HG03354 (cell line): ENCODE results near the gene MRPS11.
"Not testable (repeated sequence)": the region's sequence is repeated elsewhere in the genome, so short reads cannot be mapped to it uniquely, and the experiment has no call there.

ENCODE experiments used
- ATAC-seq: cut with Tn5 transposase; IDR thresholded peaks from one replicate; pipeline ENCODE4 v1.9.1; 2021; ENCODE audit warnings: mild to moderate bottlenecking; ENCODE audit not compliant: unreplicated experiment, poor library complexity, severe bottlenecking

The MRPS11 gene

DNA sequence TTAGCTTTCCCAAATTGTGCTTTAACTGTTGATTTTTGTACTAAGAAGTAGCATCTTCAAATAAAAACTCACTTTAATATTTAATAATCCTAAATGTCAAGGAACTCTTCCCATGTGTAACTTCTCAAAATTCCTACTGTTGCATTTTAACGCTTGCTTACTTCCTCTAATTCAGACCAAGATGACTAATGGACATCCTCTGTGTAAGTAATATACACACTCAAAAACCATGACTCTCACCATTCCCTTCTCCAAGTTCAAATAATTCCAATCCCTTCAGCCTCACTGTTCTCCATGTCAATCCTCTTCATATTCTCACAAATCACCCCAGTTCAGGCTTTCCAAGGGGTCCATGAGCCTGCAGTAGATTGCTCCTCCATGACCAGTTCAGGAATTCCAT lies 13.3 kb upstream of the MRPS11 start:
- no peak for ATAC-seq

DNA sequence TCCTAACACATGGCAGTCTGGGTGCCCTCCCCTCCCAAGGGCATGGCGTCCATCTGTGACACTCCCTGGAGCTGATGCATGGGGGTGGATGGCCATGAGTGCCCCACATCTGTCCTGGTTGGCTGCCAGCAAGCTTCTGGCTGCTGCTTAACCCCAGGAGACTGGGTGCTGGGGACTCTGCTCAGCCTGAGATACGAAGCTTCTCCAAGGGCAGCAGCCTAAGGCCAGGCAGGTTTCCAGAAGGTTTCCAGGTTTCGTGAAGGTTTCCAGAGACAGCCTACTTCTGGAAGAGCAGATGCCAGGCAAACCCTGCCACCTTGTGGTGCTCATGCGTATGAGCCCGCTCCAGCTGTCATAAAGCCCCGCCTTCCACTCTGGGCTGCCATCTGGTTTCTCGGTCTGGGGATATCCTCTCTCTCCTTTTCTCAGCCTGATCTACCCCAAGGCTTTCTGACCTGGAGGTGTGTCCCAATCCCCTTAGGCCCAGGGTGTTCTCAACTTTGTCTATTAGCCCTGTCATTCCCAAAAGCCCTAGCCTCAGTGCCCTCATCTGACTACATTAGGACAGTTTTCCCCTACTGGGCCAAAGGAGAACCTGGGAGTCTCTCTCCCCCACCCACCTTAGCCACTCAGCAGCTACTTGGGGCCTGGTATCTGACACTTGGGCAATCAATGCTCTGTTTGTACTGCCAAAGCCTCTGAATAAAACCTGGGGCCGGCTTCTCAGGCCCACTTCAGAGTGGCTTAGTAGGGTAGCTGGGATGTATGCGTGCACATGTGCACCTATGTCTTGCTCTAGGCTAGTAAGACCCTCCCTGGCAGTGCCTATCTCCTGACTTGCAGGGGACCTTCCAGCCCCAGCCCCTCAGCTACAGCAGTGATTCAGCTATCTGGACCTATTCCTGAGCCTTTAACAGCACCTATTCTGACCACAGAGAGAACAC lies 12.4 kb upstream of the MRPS11 start:
- peak; percentile 97 for ATAC-seq

DNA sequence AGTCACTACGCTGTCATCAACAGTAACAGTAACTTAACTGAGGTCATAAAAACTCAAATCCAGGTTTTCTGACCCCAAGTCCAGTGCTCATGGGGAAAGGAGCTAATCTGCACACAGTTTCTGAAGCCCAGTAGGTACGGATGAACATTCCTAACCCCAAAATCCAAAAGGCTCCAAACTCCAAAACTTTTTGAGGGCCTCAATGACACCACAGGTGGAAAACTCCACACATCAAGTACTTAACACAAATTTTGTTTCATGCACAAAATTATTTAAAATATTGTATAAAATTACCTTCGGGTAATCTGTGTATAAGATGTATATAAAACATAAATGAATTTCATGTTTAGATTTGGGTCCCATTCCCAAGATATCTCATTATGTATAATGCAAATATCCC lies 10.8 kb upstream of the MRPS11 start:
- ATAC-seq, result no peak

DNA sequence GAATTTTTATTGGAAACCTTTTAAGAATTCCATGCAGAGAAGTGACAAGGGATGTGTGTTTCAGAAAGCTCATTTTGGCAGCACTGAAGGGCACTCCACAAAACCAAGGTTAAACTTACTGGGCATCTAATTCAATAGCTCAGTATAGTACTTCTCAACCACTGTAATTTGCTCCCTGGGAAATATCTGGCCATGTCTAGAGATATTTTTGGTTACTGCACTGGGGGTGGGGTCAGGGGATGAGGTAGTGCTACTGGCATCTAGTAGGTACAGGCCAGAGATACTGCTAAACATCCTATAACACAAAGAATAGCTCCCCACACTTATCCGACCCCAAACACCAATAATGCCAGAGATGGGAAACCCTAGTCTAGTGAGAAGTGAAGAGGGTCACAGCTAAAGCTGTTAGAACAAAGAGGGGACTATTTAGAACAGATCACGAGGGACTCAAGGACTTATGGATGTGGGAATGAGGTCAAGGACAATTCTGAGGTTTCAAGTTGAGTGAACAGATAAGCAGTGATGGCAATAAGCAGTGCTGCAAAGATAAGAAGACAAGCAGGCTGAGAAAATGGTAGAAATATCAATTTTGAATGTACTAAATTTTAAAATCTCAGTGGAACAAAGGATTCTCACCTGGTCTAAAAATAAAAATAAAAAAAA lies 3.5 kb upstream of the MRPS11 start:
- no peak for ATAC-seq

DNA sequence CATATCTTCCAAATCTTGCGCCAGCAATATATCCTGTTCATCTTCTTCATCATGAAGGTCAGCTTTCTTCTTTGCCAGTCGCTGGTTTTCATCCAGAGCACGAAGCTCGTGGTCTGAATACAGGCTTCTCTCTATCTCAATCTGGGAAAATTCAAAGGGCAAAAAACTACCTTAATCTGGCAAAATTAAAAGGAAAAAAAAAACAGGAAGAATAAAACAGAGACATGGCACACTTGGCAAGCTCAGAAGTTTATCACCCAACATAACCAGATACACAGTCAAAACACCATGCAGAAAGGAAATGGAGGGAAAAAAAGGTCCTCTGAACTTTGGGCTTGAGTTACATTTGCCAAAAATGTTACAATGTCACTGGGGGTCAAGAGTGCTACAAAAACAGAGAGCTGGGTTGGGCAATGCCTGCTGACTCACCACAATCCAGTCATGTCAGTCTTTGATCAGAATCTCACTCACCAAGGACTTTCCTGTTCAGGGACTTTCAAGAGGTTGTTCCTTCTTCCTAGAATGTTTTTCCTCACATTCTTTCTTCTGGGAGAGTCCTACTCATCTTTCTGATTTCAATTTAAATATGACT lies 1.8 kb upstream of the MRPS11 start:
- ATAC-seq, result no peak

DNA sequence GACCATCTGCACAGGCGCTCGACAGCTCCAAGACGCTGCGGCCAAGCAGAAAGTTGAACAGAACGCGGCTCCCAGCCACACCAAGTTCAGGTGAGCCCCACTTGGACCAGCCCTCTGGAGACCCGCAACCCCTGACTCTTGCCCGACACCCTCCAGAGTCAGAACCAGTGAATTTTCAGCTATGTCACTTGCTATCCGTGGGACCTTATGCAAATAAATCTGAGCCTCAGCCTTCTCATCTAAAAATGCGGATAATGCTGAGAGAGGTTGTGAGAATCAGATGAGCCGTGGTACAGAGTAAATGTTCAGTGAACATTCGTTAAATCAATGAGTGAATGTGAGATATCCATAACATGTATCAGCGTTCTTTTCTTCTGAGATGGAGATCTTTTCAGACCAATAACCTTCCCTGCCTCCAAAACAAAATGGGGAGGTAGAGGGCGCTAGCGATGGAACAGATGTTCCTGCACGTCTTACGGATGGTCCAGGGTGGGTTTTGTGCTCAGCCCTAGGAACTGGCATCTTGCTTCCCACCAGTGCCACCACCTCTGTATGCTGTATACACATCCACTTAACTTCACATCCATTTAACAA lies 524 bp downstream of the MRPS11 start:
- no peak for ATAC-seq

DNA sequence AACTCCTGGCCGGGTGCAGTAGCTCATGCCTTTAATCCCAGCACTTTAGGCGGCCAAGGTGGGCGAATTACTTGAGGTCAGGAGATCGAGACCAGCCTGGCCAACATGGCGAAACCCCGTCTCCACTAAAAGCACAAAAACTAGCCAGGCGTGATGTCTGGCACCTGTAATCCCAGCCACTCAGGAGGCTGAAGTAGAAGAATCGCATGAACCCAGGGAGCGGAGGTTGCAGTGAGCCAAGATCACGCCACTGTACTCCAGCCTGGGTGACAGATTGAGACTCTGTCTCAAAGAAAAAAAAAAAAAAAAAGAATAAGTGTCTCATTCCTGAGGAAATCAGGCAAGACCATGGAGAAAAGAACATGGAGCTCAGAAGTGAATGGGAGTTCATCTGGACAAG lies 1.2 kb downstream of the MRPS11 start:
- ATAC-seq, result not testable (repeated sequence)

DNA sequence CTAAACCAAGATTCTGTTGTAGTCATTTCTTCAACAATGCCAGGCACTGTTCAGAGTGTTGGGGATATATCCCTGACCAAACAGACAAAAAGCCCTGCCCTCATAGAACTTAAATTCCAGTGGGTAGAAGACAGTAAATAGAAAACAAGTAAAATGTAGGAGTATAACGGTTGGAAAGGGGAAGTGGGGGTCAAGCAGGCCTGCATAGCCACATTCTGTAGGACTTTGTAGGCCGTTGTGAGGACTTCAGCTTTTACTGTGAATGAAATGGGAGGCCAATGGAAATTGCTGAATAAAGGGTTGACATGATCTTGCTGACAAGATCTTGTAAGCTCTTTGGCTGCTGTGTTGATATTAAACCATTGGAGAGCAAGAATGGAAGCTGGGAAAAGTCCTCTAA lies 1.8 kb downstream of the MRPS11 start:
- ATAC-seq, result no peak

DNA sequence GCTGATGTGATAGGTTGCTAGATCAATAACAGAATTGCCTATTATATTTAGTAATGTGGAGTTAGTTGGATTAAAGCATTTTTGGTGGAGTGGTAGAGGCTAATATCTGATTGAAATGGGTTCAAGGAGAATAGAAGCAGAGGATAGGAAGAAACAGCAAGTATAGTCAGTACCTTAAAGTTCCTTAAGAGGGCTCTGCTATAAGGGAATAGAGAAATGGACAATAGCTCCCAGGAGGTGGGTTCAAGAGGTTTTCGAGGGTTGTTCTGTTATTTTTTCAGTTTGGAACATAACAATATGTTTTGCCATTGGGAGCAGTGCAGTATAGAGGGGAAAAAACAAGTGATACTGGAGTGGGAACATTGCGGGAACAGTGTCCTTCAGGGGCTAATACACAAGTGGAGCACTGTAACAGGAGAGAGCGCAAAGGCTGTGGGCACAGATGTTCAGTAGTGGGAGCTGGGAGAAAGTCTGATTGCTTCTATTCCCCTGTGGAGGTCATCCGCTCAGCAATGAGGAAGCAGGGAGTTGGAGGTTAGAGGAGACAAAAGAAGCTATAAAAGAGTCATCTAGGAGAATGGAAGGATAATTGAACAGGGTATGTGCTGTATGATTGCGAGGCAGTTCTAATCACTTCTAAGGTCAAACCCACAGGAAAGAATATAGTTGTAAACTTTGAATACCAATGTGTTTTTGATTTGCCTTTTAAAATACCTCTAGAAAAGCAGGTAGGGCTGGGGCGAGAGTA lies 3.3 kb downstream of the MRPS11 start:
- no peak for ATAC-seq

DNA sequence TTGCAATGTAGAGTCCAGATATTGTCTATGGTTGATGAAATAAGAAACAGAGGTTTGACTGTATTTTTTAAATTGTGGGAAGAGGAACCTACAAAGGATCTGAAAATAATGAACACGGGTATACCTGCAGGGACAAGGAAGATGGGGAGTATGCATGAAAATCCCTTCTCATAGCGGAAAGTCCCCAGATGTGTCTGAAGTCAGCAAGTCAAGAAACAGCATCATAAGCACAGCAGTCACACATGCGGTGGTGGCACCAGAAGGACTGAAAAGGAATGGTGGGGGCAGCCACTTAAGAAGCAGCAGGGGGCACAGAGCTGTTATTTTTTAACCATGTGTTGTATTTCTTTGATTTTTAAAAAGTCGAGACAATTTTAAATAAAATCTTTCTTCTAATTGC lies 4.7 kb downstream of the MRPS11 start:
- no peak for ATAC-seq

DNA sequence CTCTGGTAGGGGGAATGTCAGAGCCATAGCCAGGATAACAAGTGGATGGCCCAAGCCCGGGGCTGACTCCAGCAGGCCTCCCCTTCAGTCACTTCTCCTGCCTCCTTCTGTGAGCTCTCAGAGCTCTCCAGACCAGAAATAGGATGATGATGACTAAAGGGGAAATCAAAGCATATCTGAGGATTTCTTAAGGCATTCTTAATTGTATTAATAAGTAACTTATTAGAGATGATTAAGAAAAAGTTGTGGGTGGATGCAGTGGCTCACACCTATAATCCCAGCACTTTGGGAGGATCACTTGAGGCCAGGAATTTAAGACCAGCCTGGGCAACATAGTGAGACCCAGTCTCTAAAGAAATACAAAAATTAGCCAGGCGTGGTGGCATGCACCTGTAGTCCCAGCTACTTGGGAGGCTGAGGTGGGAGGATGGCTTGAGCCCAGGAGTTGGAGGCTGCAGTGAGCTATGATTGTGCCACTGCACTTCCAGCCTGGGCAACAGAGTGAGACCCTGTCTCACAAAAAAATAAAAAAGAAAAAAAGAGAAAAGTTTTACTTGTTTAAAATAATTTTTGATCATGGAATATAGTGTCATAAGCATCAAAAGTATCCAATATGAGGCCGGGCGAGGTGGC lies 6.3 kb downstream of the MRPS11 start:
- ATAC-seq, result not testable (repeated sequence)

DNA sequence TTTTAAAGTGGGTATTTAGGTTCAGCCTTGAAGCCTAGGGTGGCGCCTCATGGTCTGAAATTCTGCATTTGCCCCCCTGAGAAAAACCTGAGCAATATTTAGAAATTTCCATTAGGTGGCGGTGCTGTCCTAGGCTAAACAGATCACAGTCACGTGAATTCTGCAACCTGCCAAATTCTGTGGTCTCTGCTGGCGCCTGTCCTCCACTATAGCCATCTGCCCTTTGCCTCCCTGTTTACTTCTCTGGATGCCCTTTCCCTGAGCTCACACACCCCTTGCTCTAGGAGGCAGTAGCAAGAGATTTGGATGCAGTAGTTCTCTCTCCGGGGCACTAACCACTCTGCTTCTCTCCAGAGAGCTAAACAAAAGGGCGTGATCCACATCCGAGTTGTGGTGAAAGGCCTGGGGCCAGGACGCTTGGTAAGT lies 9.1 kb downstream of the MRPS11 start:
- ATAC-seq, result peak; percentile 63

DNA sequence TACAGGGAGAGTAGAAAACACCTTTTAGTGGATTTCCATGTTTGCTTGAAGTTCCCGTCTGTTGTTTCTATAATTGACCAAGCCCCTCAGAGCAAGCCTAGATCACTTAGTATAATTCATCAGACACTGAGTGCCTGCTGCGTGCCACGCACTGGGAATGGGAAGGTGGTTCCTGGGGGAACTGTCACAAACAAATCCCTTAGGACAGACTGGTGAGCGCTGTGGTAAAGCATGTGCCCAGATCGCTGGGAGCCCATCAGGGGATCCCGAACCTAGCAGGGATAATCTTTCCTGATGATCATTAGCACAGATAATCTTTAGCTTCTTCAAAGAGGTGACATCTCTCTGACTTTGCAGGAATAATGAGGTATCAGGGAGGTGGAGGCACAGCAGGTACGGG lies 9.6 kb downstream of the MRPS11 start:
- ATAC-seq, result no peak

DNA sequence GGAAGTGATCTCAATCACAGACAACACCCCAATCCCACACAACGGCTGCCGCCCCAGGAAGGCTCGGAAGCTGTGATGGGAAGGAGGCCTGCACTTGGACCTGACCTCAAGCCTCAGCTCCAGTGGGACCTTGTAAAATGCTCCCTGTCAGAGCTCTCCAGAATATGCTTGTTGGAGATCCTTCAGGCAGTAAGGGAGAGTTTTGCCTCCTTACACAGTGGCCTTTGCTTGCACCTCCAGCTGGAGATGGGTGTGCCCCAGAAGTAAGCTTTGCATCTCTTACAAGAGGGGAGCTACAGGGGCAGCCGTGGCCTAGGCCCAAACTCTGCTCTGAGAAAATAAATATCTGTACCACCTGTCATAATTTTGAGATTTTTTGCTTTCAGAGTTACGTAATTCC lies 10.4 kb downstream of the MRPS11 start:
- ATAC-seq, result no peak

DNA sequence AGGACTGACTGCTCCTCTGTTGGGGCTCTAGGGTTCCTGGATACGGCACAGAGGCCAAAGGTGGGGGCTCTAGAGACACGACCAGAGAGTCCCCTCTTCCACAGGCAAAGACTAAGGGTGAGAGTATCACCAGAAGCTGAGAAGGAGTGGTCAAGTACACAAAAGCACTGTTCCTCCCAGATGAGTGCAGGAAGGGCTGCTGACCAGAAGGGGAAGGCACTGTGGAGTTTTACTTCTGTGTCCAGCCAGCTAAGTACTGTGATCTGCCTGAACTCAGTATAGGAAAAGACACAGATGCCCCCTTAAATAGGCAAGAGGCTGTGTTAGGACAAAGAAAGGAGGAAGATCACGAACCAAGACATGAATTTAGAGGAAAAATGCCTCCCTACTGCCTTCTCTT lies 11.7 kb downstream of the MRPS11 start:
- no peak for ATAC-seq

DNA sequence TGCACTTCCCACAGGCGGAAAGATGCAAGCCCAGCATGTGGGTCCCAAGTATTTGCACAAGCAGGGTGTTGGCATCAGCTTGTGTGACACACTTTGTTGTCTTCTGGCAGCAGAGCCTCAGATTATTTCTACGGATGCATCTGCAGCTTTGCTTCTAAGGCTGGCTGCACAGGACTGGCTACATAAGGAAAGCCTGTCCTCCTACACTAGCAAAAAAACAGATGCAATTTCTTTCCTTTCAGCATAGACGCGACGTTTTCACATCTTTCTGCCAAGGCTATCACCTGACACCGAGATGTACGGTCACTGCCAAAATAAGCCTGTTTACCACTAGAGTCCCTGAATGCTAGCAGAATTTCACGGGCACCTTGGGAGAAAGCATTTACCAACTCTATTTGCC lies 13.5 kb downstream of the MRPS11 start:
- no peak for ATAC-seq

DNA sequence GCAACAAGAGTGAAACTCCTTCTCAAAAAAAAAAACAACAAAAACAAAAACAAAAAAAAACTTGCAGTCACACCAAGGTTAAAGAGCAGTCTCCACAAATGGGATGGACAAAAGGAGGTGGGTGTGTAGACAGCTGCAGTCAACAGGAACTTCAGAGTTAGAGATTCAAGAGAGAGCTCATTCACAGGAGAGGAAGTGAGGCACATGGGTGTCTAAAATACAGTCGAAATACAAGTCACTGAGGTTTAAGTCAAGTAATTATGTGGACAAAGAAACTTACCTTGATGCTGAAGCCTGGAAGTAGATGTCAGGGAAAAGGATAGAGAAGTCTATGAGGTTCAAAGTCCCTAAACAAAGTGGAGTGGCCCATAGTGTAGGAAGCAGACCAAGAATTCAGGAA lies 14.8 kb downstream of the MRPS11 start:
- no peak for ATAC-seq

DNA sequence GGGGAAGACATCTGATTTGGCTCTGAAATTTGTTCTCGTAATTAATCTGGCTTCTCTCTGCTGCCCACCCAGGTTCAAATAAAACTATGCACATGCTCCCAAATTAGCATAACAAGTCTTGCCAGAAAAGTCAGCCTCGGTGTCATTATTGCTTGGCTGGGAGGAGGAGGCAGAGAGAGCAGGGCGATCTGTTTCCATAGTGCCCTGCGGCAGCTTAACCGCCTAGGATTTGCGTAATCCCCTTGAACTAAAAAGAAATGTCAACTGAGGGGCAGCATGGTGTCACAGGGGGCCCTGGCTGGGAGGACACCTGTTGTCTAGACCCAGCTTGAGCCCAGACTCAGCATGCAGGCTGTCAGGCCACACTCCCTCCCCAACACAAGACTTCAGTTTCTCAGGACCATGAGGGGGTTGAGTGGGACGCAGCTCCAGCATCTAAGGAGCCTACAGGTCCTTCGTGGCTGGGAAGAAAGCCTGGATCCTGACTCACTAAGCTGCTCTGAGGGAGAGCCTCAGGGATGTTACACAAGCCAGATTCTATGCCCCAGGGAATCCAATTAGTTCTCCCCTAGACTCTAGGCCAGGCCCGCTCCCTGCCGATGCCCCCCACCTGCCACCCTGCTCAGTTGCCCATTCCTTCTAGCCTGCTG lies 17.3 kb downstream of the MRPS11 start:
- no peak for ATAC-seq
